ENCODE results near the gene SIGLEC8. TPM values are rescaled to one million over a fixed set of nuclear protein-coding genes. Genes with fewer than 3 reads are reported as not detected.

The SIGLEC8 gene
- total and polyA plus RNA-seq, 2 of the 8 experiments (the other 6 are each of a cell fraction or from before 2014, with no cell fraction given): not detected

- TF ChIP-seq CHD7 (IDR thresholded peaks at IDR 0.05; ENCODE audit: insufficient replicate concordance, low read length) (no peak), JUND (IDR thresholded peaks at IDR 0.05; ENCODE audit: low read length) (no peak), SP4 (IDR thresholded peaks at IDR 0.05; ENCODE audit: low read length) (no peak), POLR2AphosphoS5 (IDR thresholded peaks at IDR 0.05; ENCODE audit: low read depth, low read length) (no peak), HDAC6 (IDR thresholded peaks at IDR 0.05; ENCODE audit: low read depth, low read length) (no peak), JUN (IDR thresholded peaks at IDR 0.05; ENCODE audit: low read depth, low read length) (no peak), POLR2A (IDR thresholded peaks at IDR 0.05; ENCODE audit: control extremely low read depth in 1 of 2, low read depth in 2 of 2, low read length in 2 of 2) (no peak), CHD2 (IDR thresholded peaks at IDR 0.05; ENCODE audit: low read length) (no peak), CHD1 (IDR thresholded peaks at IDR 0.05; ENCODE audit: low read depth, low read length) (no peak)
Measured at GRCh38 chr19:51505904-51506303, 47.6 kb upstream of the SIGLEC8 start (continued).

All from H1 (cell line).